HUES48 (cell line): Measurements from ENCODE around the gene CHSY3.

Source experiments
- H3K27ac ChIP-seq: one replicate; pipeline ENCODE4 v1.7.0; 2013; ENCODE audit warnings: low read depth, low read length, inconsistent platforms
- H3K27me3 ChIP-seq: 2 replicates; pipeline ENCODE4 v1.6.1; 2013; ENCODE audit warnings: mild to moderate bottlenecking, low read length; ENCODE audit not compliant: control insufficient read depth, insufficient read depth
- H3K36me3 ChIP-seq: 2 replicates; pipeline ENCODE4 v1.6.1; 2013; ENCODE audit warnings: low read length; ENCODE audit not compliant: control insufficient read depth, insufficient read depth
- H3K4me1 ChIP-seq: 2 replicates; pipeline ENCODE4 v1.6.1; 2013; ENCODE audit warnings: mild to moderate bottlenecking, low read length; ENCODE audit not compliant: control insufficient read depth, insufficient read depth
- H3K4me3 ChIP-seq: 2 replicates; pipeline ENCODE4 v1.5.1; 2013; ENCODE audit warnings: mild to moderate bottlenecking, low read depth, low read length
- H3K9ac ChIP-seq: 2 replicates; pipeline ENCODE4 v1.6.1; 2013; ENCODE audit warnings: mild to moderate bottlenecking, low read depth, low read length, moderate library complexity
- H3K9me3 ChIP-seq: 2 replicates; pipeline ENCODE4 v1.6.1; 2013; ENCODE audit warnings: low read length; ENCODE audit not compliant: control insufficient read depth, insufficient read depth

CHSY3 gene

DNA sequence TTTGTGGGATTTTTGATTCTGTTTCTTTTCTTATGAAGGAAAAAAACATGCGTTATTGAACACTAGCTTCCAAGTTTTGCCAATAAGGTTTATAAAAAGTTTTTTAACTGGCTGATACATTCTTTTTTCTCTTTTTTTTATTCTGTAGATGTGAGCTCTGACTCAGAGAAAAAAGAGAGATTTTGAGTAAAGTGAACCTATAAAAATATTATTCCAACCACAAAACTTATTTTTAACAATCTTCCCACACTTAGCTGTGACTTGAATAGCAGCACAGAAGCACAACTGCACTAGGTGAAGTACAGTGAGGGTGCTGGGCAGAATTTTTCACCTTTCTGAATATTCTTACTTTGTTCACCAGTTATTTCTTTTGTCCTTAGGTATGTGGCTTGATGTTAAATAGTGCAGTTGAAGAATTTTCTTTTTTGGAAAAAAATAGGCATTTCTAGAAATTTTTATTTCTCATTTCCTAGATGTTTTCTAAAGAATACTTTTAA lies 41.6 kb downstream of the CHSY3 start:
- no peak overlapping the region for H3K9ac ChIP-seq
- 0 out of 2 replicates have a peak, but pooled peaks cover 3% of the 10 kb centered on the region for H3K4me1 ChIP-seq
- no peaks in the 10 kb centered on the region for H3K9me3 ChIP-seq
- no peak overlapping the region for H3K27ac ChIP-seq
- H3K36me3 ChIP-seq = no peaks in the 10 kb centered on the region
- no peak overlapping the region for H3K4me3 ChIP-seq
- H3K27me3 ChIP-seq = no peaks in the 10 kb centered on the region

DNA sequence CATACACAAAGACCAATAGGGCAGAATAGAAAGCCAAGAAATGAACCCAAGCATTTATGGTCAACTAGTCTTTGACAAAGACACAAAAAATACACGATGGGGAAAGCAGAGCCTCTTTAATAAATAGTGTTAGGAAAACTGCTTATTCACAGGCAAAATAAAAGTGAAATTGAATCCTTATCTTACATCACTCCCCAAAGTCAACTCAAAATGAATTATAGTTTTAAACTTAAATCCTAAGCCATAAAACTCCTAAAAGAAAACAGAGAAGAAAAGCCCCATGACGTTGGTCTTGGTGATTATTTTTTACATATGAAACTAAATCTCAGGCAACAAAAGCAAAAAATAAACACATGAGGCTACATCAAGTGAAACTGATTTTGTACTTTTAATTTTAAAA lies 46.8 kb downstream of the CHSY3 start:
- no peak overlapping the region for H3K4me3 ChIP-seq
- no peaks in the 10 kb centered on the region for H3K36me3 ChIP-seq
- H3K9ac ChIP-seq = no peak overlapping the region
- no peaks in the 10 kb centered on the region for H3K4me1 ChIP-seq
- no peaks in the 10 kb centered on the region for H3K9me3 ChIP-seq
- no peaks in the 10 kb centered on the region for H3K27me3 ChIP-seq
- no peak overlapping the region for H3K27ac ChIP-seq

DNA sequence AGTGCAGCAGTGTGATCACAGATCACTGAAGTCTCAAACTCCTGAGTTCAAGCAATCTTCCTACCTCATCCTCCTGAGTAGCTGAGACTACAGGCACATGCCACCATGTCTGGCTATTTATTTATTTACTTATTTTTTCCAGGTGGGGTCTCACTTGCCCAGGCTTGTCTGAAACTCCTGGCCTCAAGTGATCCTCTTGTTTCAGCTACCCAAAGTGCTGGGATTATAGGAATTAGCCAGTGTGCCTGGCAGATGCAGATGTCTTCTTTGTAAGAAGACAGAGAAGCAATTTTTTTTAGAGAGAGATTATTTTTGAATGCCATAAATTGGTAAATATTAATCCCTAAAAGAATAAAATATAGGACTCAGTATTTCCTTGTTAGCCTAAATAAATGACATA lies 54.3 kb downstream of the CHSY3 start:
- no peaks in the 10 kb centered on the region for H3K36me3 ChIP-seq
- H3K4me3 ChIP-seq = no peak overlapping the region
- no peak overlapping the region for H3K9ac ChIP-seq
- H3K9me3 ChIP-seq = no peaks in the 10 kb centered on the region
- H3K4me1 ChIP-seq = no peaks in the 10 kb centered on the region
- no peak overlapping the region for H3K27ac ChIP-seq
- no peaks in the 10 kb centered on the region for H3K27me3 ChIP-seq

DNA sequence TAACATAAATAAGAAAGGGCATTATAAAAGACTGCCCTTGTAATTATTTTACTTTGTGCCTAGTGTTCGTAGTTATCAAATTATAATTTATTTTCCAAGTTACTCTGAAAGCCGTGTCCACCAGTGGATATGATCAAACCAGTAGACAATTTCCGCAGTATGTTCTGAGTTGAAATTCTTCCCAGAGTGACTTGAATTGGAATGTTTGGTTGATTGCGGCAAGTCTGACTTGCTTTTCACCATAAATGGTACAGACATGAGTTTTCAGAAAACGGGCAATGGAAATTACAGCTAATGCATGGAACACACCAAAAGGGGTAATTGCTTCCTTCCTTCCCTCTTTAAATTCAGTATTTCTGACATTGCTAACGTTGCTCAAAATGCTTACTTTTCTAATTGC lies 56.6 kb downstream of the CHSY3 start:
- H3K4me3 ChIP-seq = no peak overlapping the region

DNA sequence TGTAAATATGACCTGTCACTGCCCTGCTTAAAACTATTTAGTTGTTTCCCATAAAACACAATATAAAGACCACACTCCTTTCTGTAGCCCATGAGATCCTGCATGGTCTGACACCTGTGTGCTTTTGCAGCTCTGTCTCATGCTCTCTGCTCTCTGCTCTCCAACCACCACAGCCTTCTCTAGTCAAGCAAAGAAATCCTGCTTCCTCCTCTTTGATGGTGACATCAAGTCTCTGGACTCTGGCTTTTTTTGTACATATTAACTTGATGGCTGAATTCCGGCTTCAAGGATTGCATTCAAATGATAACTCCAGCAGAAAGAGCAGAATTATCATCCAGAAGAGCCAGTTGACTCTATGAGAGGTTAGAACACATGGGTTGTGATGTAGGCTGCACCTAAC lies 58.2 kb downstream of the CHSY3 start:
- no peaks in the 10 kb centered on the region for H3K4me1 ChIP-seq
- H3K9ac ChIP-seq = no peak overlapping the region
- no peaks in the 10 kb centered on the region for H3K36me3 ChIP-seq
- no peak overlapping the region for H3K4me3 ChIP-seq
- no peaks in the 10 kb centered on the region for H3K27me3 ChIP-seq
- H3K27ac ChIP-seq = no peak overlapping the region
- H3K9me3 ChIP-seq = no peaks in the 10 kb centered on the region

More for the DNA sequence above, 56.6 kb downstream of the CHSY3 start:
- Histone ChIP-seq H3K36me3 (no peaks in the 10 kb centered on the region), H3K4me1 (no peaks in the 10 kb centered on the region), H3K9ac (no peak overlapping the region), H3K9me3 (no peaks in the 10 kb centered on the region), H3K27me3 (no peaks in the 10 kb centered on the region), H3K27ac (no peak overlapping the region)

DNA sequence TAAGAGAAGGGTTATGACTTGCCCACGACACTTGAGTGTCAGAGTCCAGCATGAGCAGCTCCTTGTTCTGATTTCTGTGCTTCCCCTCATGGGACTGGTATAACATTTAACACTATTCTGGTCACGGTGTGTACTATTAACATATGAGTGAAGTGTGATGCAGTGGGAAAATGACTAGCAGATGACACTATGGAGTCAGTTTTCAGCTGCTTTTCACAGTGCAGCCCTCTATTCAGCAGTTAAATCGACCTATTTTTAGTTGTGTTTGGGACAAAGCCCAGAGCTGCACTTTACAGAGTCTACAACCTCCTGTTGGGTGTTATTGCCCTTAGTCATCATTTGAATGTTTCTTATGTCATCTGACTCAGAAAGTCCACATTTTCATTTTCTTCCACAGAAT lies 59.1 kb downstream of the CHSY3 start:
- no peak overlapping the region for H3K4me3 ChIP-seq
- H3K9ac ChIP-seq = no peak overlapping the region
- no peaks in the 10 kb centered on the region for H3K4me1 ChIP-seq
- no peaks in the 10 kb centered on the region for H3K27me3 ChIP-seq
- H3K9me3 ChIP-seq = no peaks in the 10 kb centered on the region
- no peak overlapping the region for H3K27ac ChIP-seq
- H3K36me3 ChIP-seq = no peaks in the 10 kb centered on the region

DNA sequence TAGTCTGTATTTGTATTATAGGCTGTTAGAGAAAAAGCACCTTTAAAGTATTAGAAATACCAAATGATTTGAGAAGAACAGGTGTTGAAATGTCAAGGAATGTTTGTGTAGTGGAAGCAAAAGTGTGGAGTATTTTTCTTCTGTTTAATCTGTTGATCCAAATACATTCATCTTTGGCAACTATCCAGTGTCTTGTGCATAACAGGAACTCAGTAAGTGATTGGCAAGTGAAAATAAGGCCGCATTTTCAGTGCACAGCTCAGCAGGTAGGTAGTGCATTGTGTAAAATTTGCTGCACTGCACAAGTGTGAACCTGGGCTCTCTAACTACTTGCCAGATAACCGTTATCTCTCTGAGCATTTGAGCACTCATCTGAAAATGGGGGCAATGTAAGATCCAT lies 61.8 kb downstream of the CHSY3 start:
- Histone ChIP-seq H3K36me3 (no peaks in the 10 kb centered on the region), H3K9me3 (no peaks in the 10 kb centered on the region), H3K27ac (no peak overlapping the region), H3K4me1 (no peaks in the 10 kb centered on the region), H3K27me3 (no peaks in the 10 kb centered on the region), H3K9ac (no peak overlapping the region), H3K4me3 (no peak overlapping the region)

DNA sequence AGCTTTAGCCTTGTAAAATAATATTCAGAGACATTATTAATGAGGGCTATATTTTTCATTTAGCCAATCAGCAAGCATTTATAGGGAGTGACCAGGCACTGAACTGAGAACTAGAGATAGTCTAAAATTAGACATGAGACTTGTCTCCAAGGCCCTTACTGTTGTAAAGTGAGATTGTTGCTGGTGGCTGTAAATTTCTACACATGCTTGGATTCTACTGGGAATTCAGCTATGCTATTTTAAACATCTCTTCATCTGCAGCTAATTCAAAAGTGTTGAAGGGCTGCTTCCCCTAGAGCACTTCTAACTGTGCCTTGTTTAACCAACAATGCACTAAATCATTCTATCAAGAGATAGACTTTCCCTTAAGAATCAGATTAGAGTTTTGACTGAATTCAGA lies 67.4 kb downstream of the CHSY3 start:
- H3K27me3 ChIP-seq = no peaks in the 10 kb centered on the region
- no peaks in the 10 kb centered on the region for H3K36me3 ChIP-seq
- no peaks in the 10 kb centered on the region; the same call in 1 of the 2 replicates for H3K4me1 ChIP-seq
- H3K9ac ChIP-seq = no peak overlapping the region
- no peak overlapping the region for H3K4me3 ChIP-seq
- H3K9me3 ChIP-seq = no peaks in the 10 kb centered on the region
- H3K27ac ChIP-seq = no peak overlapping the region

DNA sequence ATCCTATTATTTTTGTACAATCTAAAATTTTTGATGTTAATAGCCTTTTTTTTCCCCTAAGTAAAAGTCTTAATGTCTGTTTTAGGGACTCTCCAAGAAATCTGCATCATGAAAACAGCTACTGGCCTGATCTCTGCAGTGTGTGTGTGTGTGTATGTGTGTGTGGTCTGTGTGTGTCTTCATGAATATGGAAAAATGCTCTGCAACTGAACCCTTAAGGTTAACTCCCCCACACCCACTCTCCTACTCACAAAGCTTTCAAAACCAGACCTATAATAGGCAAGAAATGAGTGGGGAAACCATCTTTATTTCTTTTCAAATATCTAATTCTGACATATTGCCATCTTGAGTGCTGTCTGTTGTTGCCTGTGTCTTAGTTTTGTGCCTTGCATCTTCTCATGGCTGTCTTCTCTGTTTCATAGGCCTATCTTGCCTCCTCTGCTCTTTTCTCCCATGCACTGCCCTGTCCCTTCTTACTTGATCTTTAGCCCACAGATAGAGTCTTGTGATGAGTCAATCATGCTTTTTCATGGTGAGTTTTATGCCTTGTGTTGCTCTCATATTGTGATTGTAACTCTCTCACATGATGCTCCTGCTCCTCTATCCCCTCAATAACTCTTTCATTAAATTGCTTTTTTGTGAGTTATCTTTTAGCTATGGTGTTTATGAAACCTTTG lies 68.3 kb downstream of the CHSY3 start:
- H3K9me3 ChIP-seq = no peaks in the 10 kb centered on the region
- no peaks in the 10 kb centered on the region; the same call in 1 of the 2 replicates for H3K4me1 ChIP-seq
- H3K27ac ChIP-seq = no peak overlapping the region
- no peaks in the 10 kb centered on the region for H3K36me3 ChIP-seq
- H3K9ac ChIP-seq = no peak overlapping the region
- no peaks in the 10 kb centered on the region for H3K27me3 ChIP-seq
- no peak overlapping the region for H3K4me3 ChIP-seq

DNA sequence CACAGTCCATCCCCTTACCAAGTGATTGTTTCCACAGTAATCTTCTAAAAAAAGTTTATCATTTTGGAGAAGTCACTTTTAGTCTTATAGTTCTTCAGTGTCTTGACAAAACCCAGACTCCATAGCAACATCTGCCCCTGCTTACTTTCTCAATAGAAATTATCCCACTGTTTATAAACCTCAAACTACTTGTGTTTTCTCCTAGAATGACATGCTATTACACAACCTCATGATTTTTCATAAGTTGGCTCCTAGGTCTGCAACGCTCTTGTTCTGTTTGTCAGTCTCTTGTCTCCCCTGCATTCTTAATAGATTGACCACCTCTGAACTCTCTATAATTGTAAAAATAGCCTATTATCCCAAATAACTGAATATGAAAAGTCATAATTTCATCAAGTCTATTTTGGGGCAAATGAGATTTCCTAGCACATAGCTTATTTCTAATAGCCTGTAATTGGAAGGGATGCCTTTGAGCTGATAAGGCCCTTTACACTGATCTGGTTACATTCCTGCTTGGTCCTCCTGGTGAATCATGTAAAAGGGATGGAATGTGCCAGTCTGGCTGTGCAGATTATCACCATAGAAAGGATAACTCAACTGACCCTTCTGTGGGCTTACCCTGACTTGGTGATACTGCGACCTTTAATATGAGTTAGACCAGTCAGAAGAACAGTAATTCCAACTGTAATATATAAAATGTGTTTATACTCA lies 69.6 kb downstream of the CHSY3 start:
- Histone ChIP-seq H3K4me3 (no peak overlapping the region), H3K27me3 (no peaks in the 10 kb centered on the region), H3K9ac (no peak overlapping the region), H3K9me3 (no peaks in the 10 kb centered on the region), H3K36me3 (no peaks in the 10 kb centered on the region), H3K4me1 (no peaks in the 10 kb centered on the region; the same call in 1 of the 2 replicates), H3K27ac (no peak overlapping the region)

DNA sequence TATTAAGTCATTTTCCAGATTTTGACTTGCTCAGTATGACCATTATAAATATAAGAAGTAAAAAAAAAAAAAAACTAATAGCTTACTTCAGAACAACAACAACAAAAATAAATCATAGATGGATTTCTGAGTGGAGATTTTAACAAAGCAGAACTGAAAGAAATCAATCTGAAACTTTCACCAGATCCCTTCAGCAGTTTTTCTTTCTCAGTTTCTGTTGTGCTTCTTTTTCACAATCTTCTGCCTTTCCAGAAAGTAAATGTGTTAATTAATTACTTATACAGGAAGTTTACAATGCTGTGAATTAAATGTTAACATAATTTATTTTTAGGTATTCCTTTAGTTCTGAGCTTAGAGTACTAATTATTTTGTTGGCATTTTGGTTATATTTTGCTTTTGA lies 73.5 kb downstream of the CHSY3 start:
- Histone ChIP-seq H3K36me3 (no peaks in the 10 kb centered on the region), H3K27ac (no peak overlapping the region), H3K9ac (no peak overlapping the region), H3K4me1 (no peaks in the 10 kb centered on the region; the same call in 1 of the 2 replicates), H3K27me3 (no peaks in the 10 kb centered on the region), H3K4me3 (no peak overlapping the region), H3K9me3 (no peaks in the 10 kb centered on the region)
